ENCODE measurements around the gene PLD1.

DNA sequence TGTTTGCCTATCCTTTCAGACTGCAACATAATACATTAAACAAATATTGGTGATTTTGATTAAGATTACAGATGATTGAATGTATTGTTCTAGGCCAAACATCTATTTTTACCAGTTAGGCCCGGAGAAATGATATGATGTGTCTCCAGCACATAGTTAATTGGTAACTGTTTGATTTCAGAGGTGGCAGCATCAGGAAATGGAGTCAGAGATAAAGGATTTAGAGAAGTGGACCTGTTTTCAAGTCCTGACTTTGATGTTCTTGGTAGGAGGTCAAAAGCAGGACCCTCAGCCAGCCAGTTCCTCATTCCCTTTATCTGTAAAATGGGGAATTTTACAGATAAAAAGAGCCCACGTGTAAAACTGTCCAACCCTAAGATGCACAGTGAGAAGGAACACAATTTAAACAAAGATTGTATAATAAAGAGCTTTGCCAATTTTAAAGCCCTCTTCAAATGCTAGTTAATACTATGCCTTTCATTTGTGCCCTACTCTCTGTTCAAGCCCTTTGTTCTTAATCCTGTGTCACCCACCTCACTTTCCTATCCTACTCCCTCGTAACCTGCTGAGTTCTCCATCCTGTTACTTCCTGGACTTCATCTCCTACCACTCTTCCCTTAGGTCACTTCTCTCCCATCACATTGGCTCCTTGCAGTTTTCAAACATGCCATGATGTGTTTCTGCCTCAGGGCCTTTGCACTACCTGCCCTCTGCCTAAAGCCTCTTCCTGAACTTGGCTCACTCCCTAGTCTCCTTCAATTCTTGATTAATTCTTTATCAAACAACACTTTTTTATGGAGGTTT lies 35.4 kb upstream of the PLD1 start:
- TF ChIP-seq POLR2AphosphoS5 (IDR thresholded peaks at IDR 0.05): no peak
- TF ChIP-seq, protein P1, sequence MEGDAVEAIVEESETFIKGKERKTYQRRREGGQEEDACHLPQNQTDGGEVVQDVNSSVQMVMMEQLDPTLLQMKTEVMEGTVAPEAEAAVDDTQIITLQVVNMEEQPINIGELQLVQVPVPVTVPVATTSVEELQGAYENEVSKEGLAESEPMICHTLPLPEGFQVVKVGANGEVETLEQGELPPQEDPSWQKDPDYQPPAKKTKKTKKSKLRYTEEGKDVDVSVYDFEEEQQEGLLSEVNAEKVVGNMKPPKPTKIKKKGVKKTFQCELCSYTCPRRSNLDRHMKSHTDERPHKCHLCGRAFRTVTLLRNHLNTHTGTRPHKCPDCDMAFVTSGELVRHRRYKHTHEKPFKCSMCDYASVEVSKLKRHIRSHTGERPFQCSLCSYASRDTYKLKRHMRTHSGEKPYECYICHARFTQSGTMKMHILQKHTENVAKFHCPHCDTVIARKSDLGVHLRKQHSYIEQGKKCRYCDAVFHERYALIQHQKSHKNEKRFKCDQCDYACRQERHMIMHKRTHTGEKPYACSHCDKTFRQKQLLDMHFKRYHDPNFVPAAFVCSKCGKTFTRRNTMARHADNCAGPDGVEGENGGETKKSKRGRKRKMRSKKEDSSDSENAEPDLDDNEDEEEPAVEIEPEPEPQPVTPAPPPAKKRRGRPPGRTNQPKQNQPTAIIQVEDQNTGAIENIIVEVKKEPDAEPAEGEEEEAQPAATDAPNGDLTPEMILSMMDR (IDR thresholded peaks at IDR 0.05): no peak
